Measurements from ENCODE around the gene LTBP1.
A peak's percentile ranks its signal among the peaks of the same experiment; 100 is the strongest.

The LTBP1 gene

GRCh38 chr2:33238111-33238510, 291.4 kb downstream of the LTBP1 start:
- DNase-seq = no peak

DNA sequence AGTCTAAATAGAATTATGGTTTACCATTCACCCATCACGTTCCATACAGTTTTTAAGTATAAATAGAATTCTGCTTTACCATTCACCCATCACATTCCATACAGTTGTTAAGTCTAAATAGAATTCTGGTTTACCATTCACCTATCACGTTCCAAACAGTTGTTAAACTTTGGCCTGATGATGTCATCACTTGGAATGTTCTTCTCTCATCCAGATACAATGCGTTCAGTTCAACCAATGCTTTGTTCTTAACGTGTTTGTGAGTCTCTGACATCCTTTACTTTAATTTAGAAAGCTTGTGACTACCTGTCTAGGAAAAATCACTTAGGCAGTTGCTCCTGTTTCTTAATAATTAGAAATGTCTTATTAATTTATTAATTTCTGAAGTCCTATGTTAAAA, 293.4 kb downstream of the LTBP1 start:
- DNase-seq = no peak

DNA sequence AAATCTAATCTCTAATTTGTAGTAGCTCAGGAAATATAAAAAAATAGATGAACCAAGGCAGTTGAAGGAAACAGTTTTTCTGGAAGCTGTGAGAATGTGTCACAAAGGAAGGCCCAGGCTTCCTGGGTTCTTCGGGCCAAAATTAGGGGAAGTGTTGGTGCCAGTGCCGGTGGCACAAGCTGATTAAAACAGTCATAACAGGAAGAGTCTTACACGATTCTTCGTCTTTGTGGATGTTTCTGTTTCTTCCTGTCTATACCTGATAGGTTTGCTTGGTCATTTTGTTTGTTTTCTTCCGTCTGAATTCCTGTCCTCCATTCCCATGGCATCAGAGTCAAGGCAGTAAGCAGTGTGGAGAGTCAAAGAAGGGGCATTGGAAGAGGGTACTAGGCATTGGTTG, 294.3 kb downstream of the LTBP1 start:
- no peak for DNase-seq

- DNase-seq = no peak
Observed at GRCh38 chr2:33241581-33241980, 294.8 kb downstream of the LTBP1 start.

- DNase-seq = no peak
Observed at GRCh38 chr2:33242845-33243244, 296.1 kb downstream of the LTBP1 start.

DNA sequence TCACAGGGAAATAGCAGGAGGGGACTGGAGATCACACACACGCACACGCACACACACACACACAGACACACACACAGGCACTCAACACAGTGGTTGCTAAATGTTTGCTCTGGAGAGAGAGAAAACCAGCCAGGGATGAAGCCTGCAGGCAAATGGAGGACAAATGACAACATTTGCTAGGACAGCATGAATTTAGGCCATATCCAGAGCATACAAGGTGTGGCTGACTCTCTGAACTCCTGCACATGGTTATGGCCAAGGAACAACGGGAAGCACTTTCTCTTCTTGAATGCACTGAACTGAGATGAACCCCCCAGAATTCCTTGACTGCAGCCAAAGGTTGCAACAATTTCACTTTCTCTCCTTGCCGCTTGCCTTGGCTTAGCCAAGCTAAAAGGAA, 299.7 kb downstream of the LTBP1 start:
- no peak for DNase-seq

DNA sequence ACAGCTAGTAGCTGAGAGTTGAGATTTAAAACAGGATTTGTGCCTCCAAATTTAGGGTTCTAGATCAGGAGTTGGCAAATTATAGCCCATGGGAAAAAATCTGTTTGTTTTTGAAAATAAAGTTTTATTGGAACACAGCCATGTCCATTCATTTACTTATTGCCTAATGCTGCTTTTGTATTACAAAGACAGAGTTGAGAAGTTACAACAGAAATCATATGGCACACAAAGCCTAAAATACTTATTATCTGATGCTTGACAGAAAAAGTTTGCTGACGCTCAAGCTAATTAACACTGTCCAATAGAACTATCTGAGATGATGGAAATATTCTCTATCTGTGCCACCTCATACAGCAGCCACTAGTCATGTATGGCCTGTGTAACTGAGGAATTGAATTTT, 300.6 kb downstream of the LTBP1 start:
- no peak for DNase-seq

GRCh38 chr2:33250417-33251029, 303.8 kb downstream of the LTBP1 start:
- DNase-seq = no peak

GRCh38 chr2:33256162-33256755, 309.5 kb downstream of the LTBP1 start:
- DNase-seq = no peak

GRCh38 chr2:33258387-33258786, 311.6 kb downstream of the LTBP1 start:
- DNase-seq = no peak

GRCh38 chr2:33262097-33262496, 315.3 kb downstream of the LTBP1 start:
- no peak for DNase-seq

DNA sequence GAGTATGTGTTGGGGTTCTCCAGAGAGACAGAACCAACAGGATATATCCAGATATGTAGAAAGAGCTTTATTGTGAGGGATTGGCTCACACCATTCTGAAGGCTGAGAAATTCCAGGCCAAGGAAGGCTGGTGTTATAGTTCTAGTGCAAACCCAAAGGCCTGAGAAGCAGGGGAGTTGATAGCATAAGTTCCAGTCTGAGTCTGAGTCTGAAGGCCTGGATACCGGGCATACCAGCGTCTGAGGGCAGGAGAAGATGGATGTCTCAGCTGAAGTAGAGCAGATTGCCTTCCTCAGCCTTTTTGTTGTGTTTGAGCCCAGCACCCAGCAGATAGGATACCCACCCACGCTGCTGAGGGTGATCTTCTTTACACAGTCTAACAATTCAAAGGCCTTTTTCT, 318.0 kb downstream of the LTBP1 start:
- DNase-seq = no peak

DNA sequence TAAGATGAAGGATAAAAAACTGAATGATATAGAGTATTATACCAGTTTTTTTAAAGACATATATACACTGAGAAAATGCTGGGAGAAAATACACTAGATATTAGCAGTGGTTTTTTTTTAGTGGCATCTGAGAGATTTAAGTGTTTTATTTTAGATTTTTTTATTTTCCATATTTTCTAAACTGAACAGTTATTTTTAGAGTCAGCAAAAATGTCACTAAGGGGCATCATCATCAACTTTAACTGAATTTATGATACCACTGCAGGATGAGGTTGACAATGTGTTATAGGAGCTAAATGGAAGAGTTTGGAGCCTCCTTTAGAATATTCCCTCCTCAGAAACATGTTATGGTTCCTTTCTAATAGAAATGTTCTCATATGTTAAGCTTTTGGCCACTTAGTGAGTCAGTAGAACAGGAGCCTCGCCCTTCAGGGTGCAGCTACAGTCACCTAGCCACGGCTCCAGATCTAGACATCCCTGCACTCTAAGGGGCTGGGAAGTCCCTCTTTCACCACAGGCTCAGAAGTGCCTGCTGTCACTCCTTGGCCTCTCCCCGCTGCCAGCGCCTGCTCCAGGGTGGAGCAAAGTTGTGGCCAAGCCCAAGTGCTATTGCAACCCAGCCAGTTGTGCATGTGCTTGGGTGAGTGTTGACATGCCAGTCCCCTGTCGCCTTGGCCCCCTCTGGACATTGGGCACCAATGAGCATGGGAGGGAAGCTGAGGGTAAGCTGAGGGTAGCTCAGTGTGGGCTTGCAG, 319.0 kb downstream of the LTBP1 start:
- DNase-seq = no peak

GRCh38 chr2:33266467-33266866, 319.7 kb downstream of the LTBP1 start:
- DNase-seq = no peak

DNA sequence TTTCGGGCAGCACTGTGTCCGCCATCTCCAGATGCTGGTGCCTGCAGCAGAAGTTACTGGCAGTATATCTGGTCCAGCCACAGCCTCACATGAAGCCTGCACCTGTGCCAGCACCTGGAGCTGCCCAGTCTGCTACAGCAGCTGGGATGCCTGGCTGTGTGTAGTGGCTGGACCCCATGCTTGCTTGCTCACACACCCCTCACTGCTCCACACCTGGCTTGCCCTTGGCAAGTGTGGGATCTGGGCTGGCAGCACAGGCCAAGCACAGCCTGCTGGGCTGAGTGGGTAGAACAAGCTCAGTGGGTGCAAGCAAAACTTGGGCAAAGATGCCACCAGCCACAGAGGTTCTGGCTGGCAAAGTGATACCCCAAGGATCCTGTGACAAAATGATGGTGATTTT, 320.3 kb downstream of the LTBP1 start:
- no peak for DNase-seq

GRCh38 chr2:33267756-33268155, 321.0 kb downstream of the LTBP1 start:
- no peak for DNase-seq

- no peak for DNase-seq
Observed at GRCh38 chr2:33268246-33268831, 321.6 kb downstream of the LTBP1 start.

- no peak for DNase-seq
Observed at GRCh38 chr2:33272001-33272400, 325.2 kb downstream of the LTBP1 start.

GRCh38 chr2:33273479-33273878, 326.7 kb downstream of the LTBP1 start:
- no peak for DNase-seq

DNA sequence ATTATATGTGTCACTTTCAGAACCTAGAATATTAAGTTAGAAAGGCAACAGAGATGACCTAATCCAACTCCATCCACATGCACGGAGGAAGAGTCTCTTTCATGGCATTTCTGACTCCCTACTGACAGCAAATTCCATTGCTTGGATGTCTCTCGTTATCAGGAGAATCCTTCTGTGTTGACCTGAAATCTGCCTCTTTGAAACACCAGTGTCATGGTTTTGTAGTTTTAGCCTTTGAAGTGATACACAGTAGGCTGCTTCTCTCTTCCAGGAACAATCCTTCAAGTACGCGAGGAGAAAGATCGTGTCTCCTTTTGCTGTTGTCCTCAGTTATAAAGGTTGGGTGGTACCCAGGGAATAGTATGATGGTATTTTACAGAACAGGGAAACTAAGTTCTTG, 327.8 kb downstream of the LTBP1 start:
- DNase-seq = no peak

DNA sequence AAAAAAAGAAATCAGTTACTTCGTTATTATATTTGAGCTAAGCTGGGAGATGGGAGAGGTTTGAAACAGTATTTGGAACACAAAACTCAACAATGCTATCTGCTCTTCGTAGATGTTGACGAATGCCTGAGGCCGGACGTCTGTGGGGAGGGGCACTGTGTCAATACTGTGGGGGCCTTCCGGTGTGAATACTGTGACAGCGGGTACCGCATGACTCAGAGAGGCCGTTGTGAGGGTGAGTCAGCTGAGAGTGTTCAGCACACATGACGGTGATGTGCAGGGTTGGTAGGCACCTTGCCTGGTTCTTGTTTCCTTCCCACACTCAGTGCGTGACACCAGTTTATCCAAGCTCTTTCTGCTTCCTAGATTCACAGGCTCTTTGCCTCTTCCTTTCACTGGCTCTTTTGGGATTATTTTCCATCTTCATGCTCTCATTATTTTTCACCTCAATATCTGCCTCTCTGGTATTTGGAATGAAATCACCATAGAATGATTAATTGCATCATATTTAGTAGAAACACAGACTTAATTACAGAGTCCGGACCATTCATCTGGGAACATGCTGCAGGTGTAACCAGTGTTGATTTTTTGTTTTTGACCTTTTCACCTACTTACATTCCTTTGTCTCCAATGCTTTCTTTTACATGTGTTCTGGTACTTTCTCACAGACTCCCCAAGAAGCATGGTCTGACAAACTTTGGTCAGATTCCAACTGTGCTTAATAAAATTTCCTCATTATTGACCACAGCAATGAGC, 329.1 kb downstream of the LTBP1 start:
- DNase-seq = peak; percentile 8

- DNase-seq = no peak
Observed at GRCh38 chr2:33277002-33277426, 330.3 kb downstream of the LTBP1 start.

GRCh38 chr2:33278245-33278943, 331.6 kb downstream of the LTBP1 start:
- no peak for DNase-seq
